ENCODE measurements around the gene EDIL3.

EDIL3 gene

GRCh38 chr5:83917261-83917908 is 467.3 kb downstream of the EDIL3 start:
- no peak for TF ChIP-seq CTCF (IDR thresholded peaks at IDR 0.05; ENCODE audit: low read length, missing control alignments)

GRCh38 chr5:83914662-83915418 is 469.8 kb downstream of the EDIL3 start:
- TF ChIP-seq CTCF (IDR thresholded peaks at IDR 0.05; ENCODE audit: low read length, missing control alignments), result no peak
- H3K4me3 ChIP-seq (replicated peaks; ENCODE audit: low read depth, low read length), result no peak overlapping the region
- peak; percentile 62 for DNase-seq (ENCODE audit: low read depth)

More at GRCh38 chr5:83917261-83917908, 467.3 kb downstream of the EDIL3 start:
- no peak for DNase-seq (ENCODE audit: low read depth)
- H3K4me3 ChIP-seq (replicated peaks; ENCODE audit: low read depth, low read length), result no peak overlapping the region

- no peak overlapping the region for H3K4me3 ChIP-seq (replicated peaks; ENCODE audit: low read depth, low read length)
- DNase-seq (ENCODE audit: low read depth), result peak; percentile 74
Measured at GRCh38 chr5:83914199-83914598, 470.5 kb downstream of the EDIL3 start.

GRCh38 chr5:83913593-83913992 is 471.1 kb downstream of the EDIL3 start:
- no peak for TF ChIP-seq CTCF (IDR thresholded peaks at IDR 0.05; ENCODE audit: low read length, missing control alignments)
- DNase-seq (ENCODE audit: low read depth), result no peak
- H3K4me3 ChIP-seq (replicated peaks; ENCODE audit: low read depth, low read length), result no peak overlapping the region

More at GRCh38 chr5:83914199-83914598, 470.5 kb downstream of the EDIL3 start:
- no peak for TF ChIP-seq CTCF (IDR thresholded peaks at IDR 0.05; ENCODE audit: low read length, missing control alignments)

- no peak for TF ChIP-seq CTCF (IDR thresholded peaks at IDR 0.05; ENCODE audit: low read length, missing control alignments)
- H3K4me3 ChIP-seq (replicated peaks; ENCODE audit: low read depth, low read length), result no peak overlapping the region
- DNase-seq (ENCODE audit: low read depth), result no peak
Measured at GRCh38 chr5:83911367-83911919, 473.2 kb downstream of the EDIL3 start.

- no peak overlapping the region for H3K4me3 ChIP-seq (replicated peaks; ENCODE audit: low read depth, low read length)
- no peak for TF ChIP-seq CTCF (IDR thresholded peaks at IDR 0.05; ENCODE audit: low read length, missing control alignments)
- DNase-seq (ENCODE audit: low read depth), result no peak
Measured at GRCh38 chr5:83900306-83900705, 484.4 kb downstream of the EDIL3 start.

Data from fibroblast of pulmonary artery (primary cell).